Measurements from ENCODE around the gene AATK.
"Not testable (repeated sequence)": the region's sequence is repeated elsewhere in the genome, so short reads cannot be mapped to it uniquely, and the experiment has no call there.

AATK gene

GRCh38 chr17:81162491-81162890 lies 3.5 kb downstream of the AATK start:
- DNase-seq (ENCODE audit: low read depth), result no peak

DNA sequence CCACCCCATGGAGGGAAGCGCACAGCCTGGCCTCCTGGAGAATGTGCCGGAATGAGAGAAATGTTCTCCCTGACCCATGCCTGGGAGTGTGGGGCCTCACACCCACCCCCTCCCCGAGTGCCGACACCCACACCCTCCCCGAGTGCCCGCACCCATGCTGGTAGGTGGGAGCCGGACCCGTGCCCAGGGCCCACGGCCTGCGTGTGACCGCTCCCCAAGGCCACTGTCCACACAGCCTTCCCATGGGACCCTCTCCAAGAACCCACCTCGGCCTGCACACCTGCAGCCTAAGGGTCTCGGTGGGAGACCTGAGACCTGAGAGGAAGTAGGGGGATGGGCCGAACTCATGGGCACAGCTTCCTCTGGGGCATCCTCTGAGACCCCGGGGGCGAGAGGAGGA lies 4.0 kb downstream of the AATK start:
- no peak for DNase-seq (ENCODE audit: low read depth)

DNA sequence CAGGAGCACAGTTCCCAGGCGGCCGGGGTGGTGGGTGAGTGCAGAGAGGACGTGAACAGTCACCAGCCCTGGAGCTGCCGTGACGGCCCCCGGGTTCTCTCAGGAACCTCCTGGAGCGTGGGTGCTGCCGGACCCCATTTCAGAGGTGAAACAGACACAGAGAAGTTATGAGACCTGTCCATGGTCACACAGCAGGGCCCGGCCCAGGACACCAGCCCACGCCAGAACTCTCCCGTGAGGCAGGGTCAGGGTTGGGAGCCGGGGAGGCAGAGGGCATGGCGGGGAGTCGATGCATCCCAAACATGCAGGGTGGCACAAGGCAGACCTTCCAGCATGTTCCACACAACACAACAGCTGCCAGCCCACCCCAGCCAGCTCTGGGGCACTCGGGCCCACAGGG lies 4.5 kb downstream of the AATK start:
- no peak for DNase-seq (ENCODE audit: low read depth)

DNA sequence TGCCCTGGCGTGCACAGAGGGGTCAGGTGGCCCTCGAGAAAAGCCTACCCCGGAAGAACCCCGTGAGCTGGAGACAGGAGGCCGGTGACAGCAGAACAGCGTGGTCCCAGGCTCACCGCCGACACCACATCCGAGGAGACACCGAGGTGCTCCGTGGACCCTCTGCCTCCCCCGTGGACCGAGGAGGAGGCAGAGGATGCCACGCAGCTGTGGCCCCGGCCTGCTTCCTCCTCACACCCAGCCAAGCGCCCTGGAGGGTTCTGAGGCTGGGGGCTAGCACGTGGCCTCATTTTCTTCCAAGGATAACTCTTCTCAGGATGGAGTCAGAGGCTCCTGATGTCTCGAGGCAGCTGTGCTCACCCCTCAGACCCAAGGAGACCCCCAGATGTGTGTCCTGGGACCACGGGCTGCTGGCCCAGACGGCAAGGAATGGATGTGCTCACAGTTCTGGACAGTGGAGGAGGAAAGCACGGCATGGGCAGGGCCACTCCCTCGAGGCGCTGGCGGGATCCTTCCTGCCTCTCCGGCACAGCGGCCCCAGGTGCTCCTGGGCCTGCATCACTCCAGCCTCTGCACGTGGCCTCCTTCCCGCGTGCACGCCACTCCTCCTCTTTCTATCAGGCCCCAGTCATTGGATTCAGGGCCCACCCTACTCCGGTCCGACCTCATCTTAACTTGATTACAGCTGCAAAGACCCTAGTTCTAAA lies 5.1 kb downstream of the AATK start:
- DNase-seq (ENCODE audit: low read depth), result no peak

DNA sequence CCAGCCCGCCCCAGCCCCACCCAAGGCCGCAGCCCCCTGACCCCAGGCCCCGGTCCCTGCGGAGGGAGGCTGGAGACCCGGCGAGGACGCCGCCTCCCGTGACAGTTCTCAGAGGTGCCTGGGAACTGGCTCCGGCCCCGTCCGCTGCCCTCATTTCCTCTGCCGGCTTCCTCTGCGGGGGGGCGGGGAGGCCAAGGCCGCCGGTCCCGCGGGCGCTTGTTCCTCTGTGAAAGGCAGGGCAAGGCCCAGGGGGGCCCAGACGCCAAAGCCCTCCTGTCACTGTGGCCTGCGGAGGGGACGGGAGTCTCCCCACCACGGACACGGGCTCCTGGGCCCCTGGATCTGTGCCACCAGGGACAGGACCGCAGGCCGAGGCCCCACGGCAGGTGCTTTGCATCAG lies 5.7 kb downstream of the AATK start:
- DNase-seq (ENCODE audit: low read depth), result no peak

- DNase-seq (ENCODE audit: low read depth), result no peak
Measured at GRCh38 chr17:81159611-81160265, 6.3 kb downstream of the AATK start.

DNA sequence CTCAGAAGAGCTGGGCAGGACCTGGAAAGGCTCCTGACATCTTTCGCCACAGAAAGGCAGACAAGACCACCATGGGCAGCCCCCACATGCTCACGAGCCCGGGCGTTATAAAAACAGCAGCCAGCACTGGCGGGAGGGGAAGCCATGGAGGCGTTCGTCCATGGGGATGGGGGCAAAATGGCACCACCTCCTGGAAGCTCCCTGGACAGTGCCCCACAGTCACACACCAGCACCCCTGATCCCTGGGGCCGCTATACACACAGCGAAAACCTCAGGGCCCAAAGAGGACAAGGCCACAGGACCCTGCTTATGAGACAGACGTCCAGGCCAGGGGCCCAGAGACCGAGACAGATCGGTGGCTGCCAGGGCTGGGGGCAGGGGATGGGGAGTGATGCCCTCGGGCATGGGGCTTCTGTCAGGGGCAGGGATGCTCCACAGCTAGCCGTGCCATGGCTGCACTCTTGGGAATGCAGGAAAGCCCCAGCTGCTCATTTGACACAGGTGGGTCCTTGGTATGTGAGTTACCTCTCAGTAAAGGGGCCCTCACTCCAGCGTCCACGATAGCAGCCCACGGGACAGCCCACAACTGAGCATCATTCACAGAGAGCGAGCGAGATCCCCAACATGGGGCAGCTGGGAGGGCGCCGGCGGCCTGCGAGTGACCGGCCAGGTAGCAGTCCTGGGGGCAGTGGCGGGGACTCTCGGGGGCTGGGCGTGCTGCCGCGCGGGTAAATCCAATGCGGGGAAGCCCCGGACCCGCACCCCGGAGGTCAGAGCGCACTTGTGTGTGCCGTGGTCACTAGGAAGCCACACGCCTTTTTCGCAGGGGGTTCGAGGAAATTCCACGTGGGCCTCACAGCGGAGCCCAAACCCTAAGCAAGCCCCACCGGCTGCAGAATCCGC lies 7.1 kb downstream of the AATK start:
- DNase-seq (ENCODE audit: low read depth), result no peak

DNA sequence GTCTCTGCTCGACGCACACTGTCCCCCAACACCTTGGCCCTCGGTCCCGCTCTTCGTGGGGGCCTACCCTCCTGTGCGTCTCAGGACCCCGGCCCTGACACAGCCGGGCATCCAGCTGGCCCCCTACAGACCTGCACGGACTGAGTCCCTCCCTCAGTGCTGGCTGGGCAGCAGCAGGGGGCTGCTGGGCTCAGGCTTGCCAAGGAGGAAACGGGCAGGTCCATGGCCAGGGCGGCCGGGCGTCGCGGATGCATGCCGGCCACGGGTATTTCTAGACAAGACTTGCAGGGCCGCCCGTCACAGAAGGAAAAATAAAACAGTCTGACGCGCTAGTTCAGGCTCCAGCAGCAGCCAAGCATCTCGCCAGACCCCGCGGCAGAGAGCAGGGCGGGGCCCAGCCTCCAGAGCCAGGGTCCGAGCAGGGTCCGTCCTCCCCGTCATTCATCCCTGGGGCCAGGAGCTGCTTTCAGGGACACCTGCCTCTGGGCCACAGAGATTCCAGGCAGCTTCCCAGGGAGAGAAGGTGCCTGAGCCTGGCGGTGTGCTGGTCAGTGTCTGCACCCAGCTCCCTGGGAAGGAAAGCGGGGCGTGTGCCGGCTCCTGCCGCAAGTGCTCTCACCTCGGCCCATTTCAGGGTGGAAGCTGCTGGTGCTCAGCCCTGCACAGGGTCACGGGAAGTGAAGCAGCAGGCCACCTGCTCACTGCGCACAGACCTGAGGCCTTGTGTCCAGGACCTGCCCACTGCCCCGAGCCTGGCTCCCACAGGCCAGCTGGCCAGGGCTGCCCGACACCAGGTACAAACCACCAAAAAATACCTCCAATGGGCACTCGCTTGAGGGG lies 8.0 kb downstream of the AATK start:
- DNase-seq (ENCODE audit: low read depth), result no peak

DNA sequence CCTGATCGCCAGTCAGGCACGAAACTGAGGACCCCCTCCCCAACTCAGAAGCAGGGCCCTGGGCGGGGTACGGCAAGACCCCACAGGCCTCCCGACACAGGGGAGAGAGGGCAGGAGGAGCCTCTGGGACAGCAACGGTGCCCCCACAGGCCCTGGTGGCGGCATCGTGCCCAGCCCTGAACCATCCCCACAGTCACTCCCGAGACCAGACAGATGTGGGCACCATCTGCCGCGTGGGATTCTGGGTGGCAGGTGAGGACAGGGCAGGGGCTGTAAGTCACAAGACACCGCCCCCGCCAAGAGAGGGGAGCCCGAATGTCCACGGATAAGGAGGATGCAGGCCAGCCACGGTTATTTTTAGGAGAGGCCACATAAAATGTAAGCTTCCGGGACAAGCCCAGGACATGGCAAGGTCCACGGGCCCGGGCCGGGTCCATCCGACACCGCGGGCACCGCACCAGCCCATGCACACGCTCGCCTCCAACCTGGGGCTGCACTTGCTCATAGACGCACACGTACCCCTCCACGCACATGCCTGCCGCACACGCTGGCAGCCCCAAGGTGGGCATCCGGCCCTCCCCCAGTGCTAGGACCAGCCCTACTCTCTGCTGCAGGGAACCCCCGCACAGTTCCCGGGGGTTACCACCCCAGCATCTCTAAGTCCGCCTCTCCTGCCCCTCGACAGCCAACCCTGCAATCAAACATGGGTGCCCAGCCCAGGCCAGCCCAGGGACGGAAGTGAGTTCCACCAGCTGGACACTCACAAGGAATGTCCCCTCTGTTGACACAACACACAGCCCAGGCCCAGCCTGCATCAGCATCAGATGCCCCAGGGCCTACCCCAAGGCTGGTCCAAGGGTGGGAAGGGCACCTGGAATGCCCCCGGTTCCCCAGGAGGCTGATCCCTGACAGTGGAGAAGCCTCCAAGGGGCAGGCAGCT lies 8.9 kb downstream of the AATK start:
- DNase-seq (ENCODE audit: low read depth), result no peak

GRCh38 chr17:81154961-81155360 lies 11.1 kb downstream of the AATK start:
- DNase-seq (ENCODE audit: low read depth), result no peak

GRCh38 chr17:81154016-81154415 lies 12.0 kb downstream of the AATK start:
- DNase-seq (ENCODE audit: low read depth), result not testable (repeated sequence)

DNA sequence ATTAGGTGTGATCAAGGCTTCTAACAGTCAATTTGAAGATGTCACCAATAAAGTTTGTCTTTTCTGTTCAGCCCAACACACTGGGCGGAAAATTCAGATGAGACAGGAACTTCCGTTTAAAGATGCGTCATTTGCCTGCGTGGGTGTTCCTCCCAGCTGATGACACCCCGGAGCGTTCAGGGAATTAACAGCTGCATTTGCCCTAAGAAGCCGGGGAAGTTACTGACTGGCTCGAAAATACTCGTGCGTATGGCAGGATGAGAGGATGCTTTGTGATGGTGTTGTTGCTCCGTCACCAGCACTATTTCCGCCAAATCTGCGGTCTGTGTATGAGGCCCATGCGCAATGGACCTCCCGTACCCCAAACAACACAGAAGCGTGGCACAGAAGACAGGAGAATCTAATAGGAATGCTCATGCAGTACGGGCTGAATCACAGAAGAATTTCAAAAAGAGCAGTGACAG lies 12.6 kb downstream of the AATK start:
- DNase-seq (ENCODE audit: low read depth), result peak; percentile 43

DNA sequence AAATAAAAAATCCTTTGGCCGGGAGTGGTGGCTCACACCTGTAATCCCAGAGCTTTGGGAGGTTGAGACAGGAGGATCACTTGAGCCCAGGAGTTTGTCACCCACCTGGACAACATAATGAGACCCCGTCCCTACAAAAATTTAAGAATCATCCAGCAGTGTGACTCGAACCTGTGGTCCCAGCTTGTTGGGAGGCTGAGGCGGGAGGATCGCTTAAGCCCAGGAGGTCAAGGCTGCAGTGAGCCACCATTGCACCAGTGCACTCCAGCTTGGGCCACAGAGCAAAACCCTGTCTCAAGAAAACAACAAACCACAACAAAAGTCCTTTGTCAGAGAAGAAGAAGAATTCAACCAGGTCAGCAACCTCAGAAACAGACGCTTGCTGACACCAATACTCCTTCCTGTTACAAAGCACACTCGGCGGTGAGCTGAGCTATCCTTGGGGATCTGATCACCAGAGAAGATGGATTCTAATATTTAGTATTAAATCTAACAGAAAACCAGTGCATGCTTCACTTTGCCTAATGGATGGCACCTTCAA lies 13.7 kb downstream of the AATK start:
- no peak for DNase-seq (ENCODE audit: low read depth)

DNA sequence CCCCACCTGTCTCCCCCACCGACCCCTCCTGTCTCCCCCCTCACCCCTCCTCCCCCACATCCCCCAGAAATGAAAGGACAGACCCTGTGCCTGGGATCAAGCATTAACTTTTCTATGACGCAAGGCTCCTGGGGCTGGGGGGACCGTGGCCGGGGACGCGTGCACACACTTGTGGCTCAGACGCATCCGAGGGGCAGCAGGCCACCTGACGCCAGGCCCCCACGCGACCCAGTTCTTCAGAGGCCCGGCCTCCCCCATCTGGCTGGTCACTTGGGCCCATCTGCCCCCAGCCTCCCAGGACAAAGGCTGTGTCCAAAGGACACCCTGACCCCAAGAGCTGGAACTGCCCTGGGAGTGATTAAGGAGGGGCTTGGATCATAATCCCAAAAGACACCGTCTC lies 14.7 kb downstream of the AATK start:
- DNase-seq (ENCODE audit: low read depth), result no peak

GRCh38 chr17:81150377-81151077 lies 15.5 kb downstream of the AATK start:
- no peak for DNase-seq (ENCODE audit: low read depth)

- DNase-seq (ENCODE audit: low read depth), result no peak
Measured at GRCh38 chr17:81148986-81149533, 17.0 kb downstream of the AATK start.

GRCh38 chr17:81148571-81148970 lies 17.4 kb downstream of the AATK start:
- no peak for DNase-seq (ENCODE audit: low read depth)

DNA sequence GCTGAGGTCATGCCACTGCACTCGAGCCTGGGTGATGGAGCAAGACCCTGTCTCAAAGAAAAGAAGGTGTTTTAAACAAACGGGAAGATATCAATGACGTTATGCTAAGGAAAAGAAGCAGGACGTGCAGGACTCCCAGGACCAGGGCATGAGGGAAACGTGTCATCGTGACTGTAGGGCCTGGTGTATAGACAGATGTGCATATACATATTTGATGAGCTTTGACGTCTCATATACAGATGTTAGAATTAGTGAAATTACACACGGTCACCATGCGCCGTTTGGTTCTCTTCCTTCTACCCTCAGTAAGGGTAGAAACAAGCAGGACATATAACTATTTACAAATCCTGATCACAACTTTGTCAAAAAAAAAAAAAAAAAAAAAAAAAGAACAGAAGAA lies 18.3 kb downstream of the AATK start:
- no peak for DNase-seq (ENCODE audit: low read depth)

GRCh38 chr17:81146208-81146607 lies 19.8 kb downstream of the AATK start:
- not testable (repeated sequence) for DNase-seq (ENCODE audit: low read depth)

GRCh38 chr17:81144423-81144781 lies 21.6 kb downstream of the AATK start:
- DNase-seq (ENCODE audit: low read depth), result no peak

Data from ELR (cell line).